OCI-LY1 (cell line): ENCODE data around the gene MINDY4.

Experiments
- H2AFZ ChIP-seq: fragments of 200-600 bp; sonication (generic), shearing (Covaris generic); 2 replicates; pipeline ENCODE4 v1.6.0; 2014; ENCODE audit warnings: antibody characterized with exemption, mild to moderate bottlenecking, low read length
- H3F3A ChIP-seq: fragments of 200-600 bp; sonication (generic), shearing (Covaris generic); 2 replicates; pipeline ENCODE4 v1.6.0; 2014; ENCODE audit warnings: mild to moderate bottlenecking, antibody characterized with exemption, low read length, moderate library complexity; ENCODE audit not compliant: insufficient read depth
- H3K27ac ChIP-seq: fragments of 200-600 bp; sonication (generic); 2 replicates; pipeline ENCODE4 v1.5.1; 2014; ENCODE audit warnings: low read length, mixed run types, mild to moderate bottlenecking, low read depth; ENCODE audit not compliant: poor library complexity, severe bottlenecking
- H3K27me3 ChIP-seq: fragments of 200-600 bp; sonication (generic); 2 replicates; pipeline ENCODE4 v1.6.0; 2014; ENCODE audit warnings: antibody characterized with exemption, mild to moderate bottlenecking, low read length, moderate library complexity; ENCODE audit not compliant: insufficient read depth
- H3K36me3 ChIP-seq: fragments of 200-600 bp; sonication (generic); 2 replicates; pipeline ENCODE4 v1.6.1; 2014; ENCODE audit warnings: mild to moderate bottlenecking, antibody characterized with exemption, low read length, moderate library complexity, mixed read lengths; ENCODE audit not compliant: insufficient read depth
- H3K4me1 ChIP-seq: fragments of 200-600 bp; sonication (generic); 2 replicates; pipeline ENCODE4 v1.5.1; 2014; ENCODE audit warnings: mild to moderate bottlenecking, low read length, moderate library complexity; ENCODE audit not compliant: insufficient read depth, severe bottlenecking
- H3K4me2 ChIP-seq: fragments of 200-600 bp; sonication (generic), shearing (Covaris generic); 2 replicates; pipeline ENCODE4 v1.6.1; 2014; ENCODE audit warnings: low read length
- H3K4me3 ChIP-seq: fragments of 200-600 bp; sonication (generic); 2 replicates; pipeline ENCODE4 v1.5.1; 2014; ENCODE audit warnings: low read length, low read depth, mild to moderate bottlenecking, mixed read lengths; ENCODE audit not compliant: poor library complexity, severe bottlenecking
- H3K79me2 ChIP-seq: fragments of 200-600 bp; shearing (Covaris generic); 2 replicates; pipeline ENCODE4 v1.6.1; 2016; ENCODE audit warnings: mixed run types, low read length, mixed read lengths; ENCODE audit not compliant: insufficient read depth
- H3K9ac ChIP-seq: fragments of 200-600 bp; sonication (generic), shearing (Covaris generic); 2 replicates; pipeline ENCODE4 v1.6.1; 2014; ENCODE audit warnings: mild to moderate bottlenecking, low read length, mixed read lengths
- H3K9me2 ChIP-seq: fragments of 200-600 bp; sonication (generic), shearing (Covaris generic); 2 replicates; pipeline ENCODE4 v1.6.1; 2014; ENCODE audit warnings: low read depth, mild to moderate bottlenecking, low read length, mixed read lengths
- H3K9me3 ChIP-seq: fragments of 200-600 bp; shearing (Covaris generic); 2 replicates; pipeline ENCODE4 v1.6.1; 2014; ENCODE audit warnings: low read length, mixed read lengths
- H4K20me1 ChIP-seq: fragments of 200-600 bp; sonication (generic), shearing (Covaris generic); 2 replicates; pipeline ENCODE4 v1.6.0; 2016; ENCODE audit warnings: mild to moderate bottlenecking, low read length; ENCODE audit not compliant: insufficient read depth
- CTCF ChIP-seq: fragments of 200-600 bp; sonication (generic), shearing (Covaris generic); IDR thresholded peaks from 2 replicates; pipeline ENCODE4 v1.5.1; 2017; ENCODE audit warnings: mild to moderate bottlenecking, antibody characterized with exemption, low read length, moderate library complexity, mixed read lengths
- EZH2 ChIP-seq: fragments of 200-600 bp; sonication (generic), shearing (Covaris generic); IDR thresholded peaks from 2 replicates; pipeline ENCODE4 v1.8.0; 2017; ENCODE audit warnings: borderline replicate concordance, mixed run types, mild to moderate bottlenecking, antibody characterized with exemption, low read length, moderate library complexity, mixed read lengths

The MINDY4 gene

GRCh38 chr7:30851651-30852307 lies 80.6 kb downstream of the MINDY4 start:
- no peak overlapping the region for H3K4me3 ChIP-seq
- no peaks in the 10 kb centered on the region for H3K4me1 ChIP-seq
- TF ChIP-seq EZH2 (no peak), CTCF (no peak)
- no peaks in the 10 kb centered on the region for H3K9me2 ChIP-seq
- no peaks in the 10 kb centered on the region for H4K20me1 ChIP-seq
- H2AFZ ChIP-seq = no peak overlapping the region
- no peaks in the 10 kb centered on the region for H3K79me2 ChIP-seq
- no peak overlapping the region for H3K27ac ChIP-seq
- no peaks in the 10 kb centered on the region for H3K36me3 ChIP-seq
- H3K4me2 ChIP-seq = no peak overlapping the region
- H3K27me3 ChIP-seq = 0 out of 2 replicates have a peak, but pooled peaks cover 4% of the 10 kb centered on the region
- H3K9me3 ChIP-seq = no peaks in the 10 kb centered on the region
- no peak overlapping the region for H3K9ac ChIP-seq
- no peaks in the 10 kb centered on the region for H3F3A ChIP-seq

- Histone ChIP-seq H3K79me2 (no peaks in the 10 kb centered on the region), H3K36me3 (no peaks in the 10 kb centered on the region), H3K4me3 (no peak overlapping the region), H4K20me1 (no peaks in the 10 kb centered on the region), H3K4me1 (no peaks in the 10 kb centered on the region), H2AFZ (no peak overlapping the region), H3F3A (no peaks in the 10 kb centered on the region), H3K9ac (no peak overlapping the region), H3K9me2 (no peaks in the 10 kb centered on the region), H3K27me3 (no peaks in the 10 kb centered on the region; the same call in 1 of the 2 replicates), H3K9me3 (no peaks in the 10 kb centered on the region), H3K27ac (no peak overlapping the region), H3K4me2 (no peak overlapping the region)
- TF ChIP-seq EZH2 = no peak
- TF ChIP-seq CTCF = no peak
Measured at GRCh38 chr7:30852308-30852684, 81.1 kb downstream of the MINDY4 start.

GRCh38 chr7:30852744-30853288 lies 81.6 kb downstream of the MINDY4 start:
- H3K4me2 ChIP-seq = no peak overlapping the region
- no peak overlapping the region for H3K27ac ChIP-seq
- TF ChIP-seq CTCF = no peak
- TF ChIP-seq EZH2 = no peak
- H3K4me1 ChIP-seq = no peaks in the 10 kb centered on the region
- no peaks in the 10 kb centered on the region for H4K20me1 ChIP-seq
- H3K27me3 ChIP-seq = no peaks in the 10 kb centered on the region; the same call in 1 of the 2 replicates
- H3K9me2 ChIP-seq = no peaks in the 10 kb centered on the region
- no peaks in the 10 kb centered on the region for H3K36me3 ChIP-seq
- no peak overlapping the region for H3K9ac ChIP-seq
- no peaks in the 10 kb centered on the region for H3F3A ChIP-seq
- H3K4me3 ChIP-seq = no peak overlapping the region
- H3K9me3 ChIP-seq = no peaks in the 10 kb centered on the region
- H2AFZ ChIP-seq = no peak overlapping the region
- no peaks in the 10 kb centered on the region for H3K79me2 ChIP-seq
